Measurements from ENCODE around the gene SACM1L. TPM values are rescaled to one million over a fixed set of nuclear protein-coding genes. Genes with fewer than 3 reads are reported as not detected.

Gene SACM1L
- total RNA-seq, 1 experiment from 2014 or later, result 25.2 TPM

DNA sequence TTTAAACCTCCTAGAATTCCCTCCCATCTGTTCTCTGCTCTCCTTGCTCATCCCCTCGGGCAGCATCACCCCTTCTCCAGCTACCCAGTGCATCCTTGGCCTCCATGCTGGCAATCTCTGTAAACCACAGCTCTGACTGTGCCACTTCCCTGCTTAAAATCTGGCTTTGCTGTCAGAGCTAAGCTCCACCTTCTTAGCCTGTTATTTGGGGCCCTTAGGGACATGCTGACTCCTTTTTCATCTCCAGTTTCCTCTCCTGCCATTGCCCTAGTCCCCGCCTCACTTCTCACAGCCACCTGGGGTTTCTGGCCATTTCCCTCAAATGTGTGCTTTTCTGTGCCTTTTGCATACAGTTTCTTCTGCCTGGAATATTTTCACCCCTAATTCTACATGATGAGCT, 101.4 kb downstream of the SACM1L start:
- Histone ChIP-seq H3K36me3 (no peaks in the 10 kb centered on the region), H3K4me1 (replicated peaks) (no peaks in the 10 kb centered on the region; the same call in 1 of the 2 replicates), H3K4me3 (no peak overlapping the region), H3K27ac (no peak overlapping the region), H3K27me3 (replicated peaks) (peaks cover 21% of the 10 kb centered on the region), H3K9me3 (replicated peaks) (0 out of 2 replicates have a peak, but pooled peaks cover 3% of the 10 kb centered on the region)
- DNase-seq (ENCODE audit: low read depth in 1 of 2, low spot score in 2 of 2), result no peak

DNA sequence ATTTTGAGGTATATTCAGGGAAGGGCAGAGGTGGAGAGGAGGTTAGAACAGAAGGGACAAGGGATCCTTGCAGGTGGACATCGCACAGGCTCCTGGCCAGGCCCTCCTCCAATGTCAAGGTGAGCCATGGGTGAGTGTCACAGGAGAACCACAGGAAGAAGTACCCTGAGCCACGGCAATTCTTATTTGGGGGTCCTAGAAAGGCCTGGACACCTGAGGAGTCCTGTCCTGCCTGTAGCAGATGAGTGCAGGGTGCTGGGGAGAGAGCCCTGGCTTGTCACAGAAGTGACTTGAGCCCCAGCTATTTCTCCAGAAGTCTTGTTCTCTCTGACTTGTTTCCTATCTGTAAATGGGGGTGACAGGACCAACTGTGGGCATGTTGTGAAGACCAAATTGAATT, 102.8 kb downstream of the SACM1L start:
- H3K27ac ChIP-seq, result no peak overlapping the region
- H3K4me1 ChIP-seq (replicated peaks), result peaks cover 9% of the 10 kb centered on the region
- H3K36me3 ChIP-seq, result no peaks in the 10 kb centered on the region
- H3K9me3 ChIP-seq (replicated peaks), result 0 out of 2 replicates have a peak, but pooled peaks cover 3% of the 10 kb centered on the region
- peaks cover 35% of the 10 kb centered on the region for H3K27me3 ChIP-seq (replicated peaks)
- no peak overlapping the region for H3K4me3 ChIP-seq
- no peak for DNase-seq (ENCODE audit: low read depth in 1 of 2, low spot score in 2 of 2)

DNA sequence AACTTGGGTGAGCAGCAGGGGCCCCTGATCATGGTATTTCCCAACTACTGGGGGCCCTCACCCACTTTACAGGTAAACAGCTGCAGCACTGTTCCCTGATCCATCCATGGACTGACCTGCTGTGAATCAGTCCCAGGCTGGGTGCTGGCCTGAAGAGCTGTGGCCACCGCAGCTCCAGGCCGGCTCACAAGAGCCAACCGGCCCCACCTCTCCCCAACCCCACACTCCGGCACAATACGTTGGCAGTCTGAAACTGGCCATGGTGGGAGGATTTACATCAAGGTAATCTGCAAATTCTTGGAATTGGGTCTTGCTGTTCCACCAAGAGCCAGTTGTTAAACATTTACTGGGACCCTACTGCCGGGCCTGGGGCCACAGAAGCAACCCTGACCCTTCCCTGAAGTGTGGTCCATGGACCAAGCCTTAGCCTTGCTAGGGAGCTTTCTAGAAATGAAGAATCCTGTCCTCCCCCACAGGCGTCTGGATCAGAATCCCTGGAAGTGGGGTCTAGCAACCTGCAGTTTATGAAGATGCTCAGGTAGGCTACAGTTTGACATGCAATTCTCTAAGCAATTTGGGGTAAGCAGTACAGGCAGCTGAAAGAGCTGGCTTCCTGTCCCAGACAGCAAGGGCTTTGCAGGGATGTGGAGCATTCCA, 103.4 kb downstream of the SACM1L start:
- Histone ChIP-seq H3K27ac (no peak overlapping the region), H3K36me3 (no peaks in the 10 kb centered on the region), H3K4me1 (replicated peaks) (peaks cover 9% of the 10 kb centered on the region), H3K4me3 (no peak overlapping the region), H3K27me3 (replicated peaks) (peaks cover 42% of the 10 kb centered on the region), H3K9me3 (replicated peaks) (0 out of 2 replicates have a peak, but pooled peaks cover 3% of the 10 kb centered on the region)
- no peak for DNase-seq (ENCODE audit: low read depth in 1 of 2, low spot score in 2 of 2)

DNA sequence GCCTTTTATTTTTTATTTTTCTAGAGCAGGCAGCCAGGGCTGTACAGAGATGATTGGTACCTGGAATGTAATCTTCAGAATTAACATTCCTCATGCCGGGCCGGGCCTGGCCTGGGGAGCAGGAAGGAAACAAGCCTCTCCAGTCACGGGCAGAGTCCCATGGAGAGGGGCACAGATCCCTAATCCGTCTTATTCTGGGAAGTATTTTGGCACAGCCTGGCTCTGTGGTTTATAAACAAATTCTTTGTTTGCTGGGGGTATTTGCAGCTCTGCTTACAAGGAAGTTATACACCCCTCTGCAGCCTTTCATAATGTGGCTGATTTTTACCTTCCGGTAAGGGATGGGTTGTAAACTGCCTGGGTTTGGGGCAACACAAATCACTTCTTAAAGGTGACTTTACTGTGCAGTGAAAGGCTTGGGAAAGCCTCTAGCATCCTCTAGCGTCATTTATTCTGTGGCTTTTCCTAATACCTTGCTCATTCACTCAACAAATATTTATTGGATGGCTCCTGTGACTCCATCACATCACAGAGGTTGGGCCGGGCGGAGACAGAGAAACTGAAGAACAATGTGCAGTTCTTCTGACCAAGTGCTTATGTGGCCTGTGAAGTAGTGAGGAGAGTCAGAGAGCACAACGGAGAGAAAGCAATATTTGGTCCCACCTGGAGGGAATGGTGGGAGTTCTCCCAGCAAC, 104.4 kb downstream of the SACM1L start:
- Histone ChIP-seq H3K9me3 (replicated peaks) (0 out of 2 replicates have a peak, but pooled peaks cover 3% of the 10 kb centered on the region), H3K4me1 (replicated peaks) (peaks cover 9% of the 10 kb centered on the region), H3K27me3 (replicated peaks) (peaks cover 48% of the 10 kb centered on the region), H3K4me3 (no peak overlapping the region), H3K36me3 (no peaks in the 10 kb centered on the region), H3K27ac (no peak overlapping the region)
- no peak for DNase-seq (ENCODE audit: low read depth in 1 of 2, low spot score in 2 of 2)

DNA sequence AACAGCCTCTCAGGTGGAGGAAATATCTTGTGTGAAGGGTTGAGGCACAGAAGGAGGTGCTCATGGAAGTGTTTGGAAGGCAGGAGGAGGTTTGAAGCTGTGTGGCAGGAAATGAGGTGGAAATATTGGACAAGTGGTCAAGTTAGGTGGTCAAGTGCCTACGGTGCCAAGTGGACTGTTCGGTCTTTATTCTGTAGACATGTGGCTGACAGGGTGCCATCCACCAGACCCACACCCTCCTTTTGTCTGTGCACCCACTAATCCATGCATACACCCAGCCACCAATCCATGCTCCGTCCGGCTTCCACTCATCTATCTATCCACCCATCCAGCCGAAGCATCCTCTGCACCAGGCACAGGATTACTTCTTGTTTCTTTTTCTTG, 105.0 kb downstream of the SACM1L start:
- H3K27ac ChIP-seq, result no peak overlapping the region
- no peaks in the 10 kb centered on the region for H3K9me3 ChIP-seq (replicated peaks)
- H3K4me1 ChIP-seq (replicated peaks), result peaks cover 9% of the 10 kb centered on the region
- H3K4me3 ChIP-seq, result no peak overlapping the region
- H3K36me3 ChIP-seq, result no peaks in the 10 kb centered on the region
- peaks cover 48% of the 10 kb centered on the region for H3K27me3 ChIP-seq (replicated peaks)
- DNase-seq (ENCODE audit: low read depth in 1 of 2, low spot score in 2 of 2), result no peak

DNA sequence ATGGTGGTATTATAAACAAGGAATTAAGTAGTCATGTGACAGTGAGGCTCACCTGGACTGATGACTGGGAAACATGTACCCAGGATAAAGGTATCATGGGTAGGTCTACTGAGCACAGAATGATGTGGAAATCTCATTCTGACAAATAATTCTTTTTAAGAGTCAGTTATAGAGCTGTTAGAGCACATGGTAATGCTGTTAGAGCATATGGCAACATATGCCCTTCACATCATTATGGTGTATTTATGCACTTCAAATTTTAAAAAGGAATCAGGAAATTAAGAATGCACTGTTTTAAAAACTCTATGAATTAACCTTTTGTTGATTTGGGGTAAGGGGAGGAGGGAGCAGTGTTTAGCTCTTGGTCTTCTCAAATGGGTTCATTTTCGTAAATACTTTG, 105.5 kb downstream of the SACM1L start:
- Histone ChIP-seq H3K9me3 (replicated peaks) (no peaks in the 10 kb centered on the region), H3K27ac (no peak overlapping the region), H3K4me1 (replicated peaks) (peaks cover 9% of the 10 kb centered on the region), H3K36me3 (no peaks in the 10 kb centered on the region), H3K27me3 (replicated peaks) (peaks cover 48% of the 10 kb centered on the region), H3K4me3 (no peak overlapping the region)
- DNase-seq (ENCODE audit: low read depth in 1 of 2, low spot score in 2 of 2), result no peak

Other genes starting within 250 kb of the SACM1L start
- 5.3 and 11.0 TPM in 2 replicates for gene LIMD1, start 94.6 kb upstream of the SACM1L start, total RNA-seq (2014; rRNA removed; shearing (Covaris generic))
- gene SLC6A20, start 107.1 kb downstream of the SACM1L start, total RNA-seq (2014; rRNA removed; shearing (Covaris generic)), result 0.03 TPM in 1 of 2 replicates, not detected in the other
- 8.2 and 19.0 TPM in 2 replicates for gene LZTFL1, start 152.7 kb downstream of the SACM1L start, total RNA-seq (2014; rRNA removed; shearing (Covaris generic))
- not detected in 2 replicates for gene CCR9, start 197.1 kb downstream of the SACM1L start, total RNA-seq (2014; rRNA removed; shearing (Covaris generic))